Measurements from ENCODE around the gene F2R.

DNA sequence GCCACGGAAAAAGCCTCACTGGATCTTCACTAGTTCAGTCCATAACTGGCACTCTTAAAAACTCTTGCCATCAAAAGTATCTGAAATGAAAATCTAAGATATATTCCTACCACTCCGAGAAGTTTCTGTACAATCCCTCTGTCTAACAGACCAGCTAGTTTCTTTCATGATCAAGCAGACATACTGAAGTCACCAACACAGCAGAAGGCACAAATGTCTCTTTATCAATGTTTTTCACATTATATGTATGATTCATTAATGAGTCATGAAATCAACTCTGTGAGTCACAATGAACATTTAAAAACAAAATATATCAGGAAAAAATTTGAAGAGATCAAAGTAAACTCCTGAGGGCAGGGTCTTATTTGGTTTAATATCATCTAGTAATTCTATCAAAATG is 50.8 kb downstream of the F2R start:
- TF ChIP-seq ZFP30 (CRISPR knock-in tag; IDR thresholded peaks at IDR 0.05) (no peak), ZC3H10 (CRISPR knock-in tag; IDR thresholded peaks at IDR 0.05) (no peak), ZNF565 (CRISPR knock-in tag; conservative IDR thresholded peaks at IDR 0.05; ENCODE audit: low read depth) (no peak), ESRRG (CRISPR knock-in tag; IDR thresholded peaks at IDR 0.05) (no peak), ARNTL (CRISPR knock-in tag; IDR thresholded peaks at IDR 0.05; ENCODE audit: borderline replicate concordance, low read depth) (no peak), ISL1 (CRISPR knock-in tag; IDR thresholded peaks at IDR 0.05) (no peak)
- TF ChIP-seq, protein P1, sequence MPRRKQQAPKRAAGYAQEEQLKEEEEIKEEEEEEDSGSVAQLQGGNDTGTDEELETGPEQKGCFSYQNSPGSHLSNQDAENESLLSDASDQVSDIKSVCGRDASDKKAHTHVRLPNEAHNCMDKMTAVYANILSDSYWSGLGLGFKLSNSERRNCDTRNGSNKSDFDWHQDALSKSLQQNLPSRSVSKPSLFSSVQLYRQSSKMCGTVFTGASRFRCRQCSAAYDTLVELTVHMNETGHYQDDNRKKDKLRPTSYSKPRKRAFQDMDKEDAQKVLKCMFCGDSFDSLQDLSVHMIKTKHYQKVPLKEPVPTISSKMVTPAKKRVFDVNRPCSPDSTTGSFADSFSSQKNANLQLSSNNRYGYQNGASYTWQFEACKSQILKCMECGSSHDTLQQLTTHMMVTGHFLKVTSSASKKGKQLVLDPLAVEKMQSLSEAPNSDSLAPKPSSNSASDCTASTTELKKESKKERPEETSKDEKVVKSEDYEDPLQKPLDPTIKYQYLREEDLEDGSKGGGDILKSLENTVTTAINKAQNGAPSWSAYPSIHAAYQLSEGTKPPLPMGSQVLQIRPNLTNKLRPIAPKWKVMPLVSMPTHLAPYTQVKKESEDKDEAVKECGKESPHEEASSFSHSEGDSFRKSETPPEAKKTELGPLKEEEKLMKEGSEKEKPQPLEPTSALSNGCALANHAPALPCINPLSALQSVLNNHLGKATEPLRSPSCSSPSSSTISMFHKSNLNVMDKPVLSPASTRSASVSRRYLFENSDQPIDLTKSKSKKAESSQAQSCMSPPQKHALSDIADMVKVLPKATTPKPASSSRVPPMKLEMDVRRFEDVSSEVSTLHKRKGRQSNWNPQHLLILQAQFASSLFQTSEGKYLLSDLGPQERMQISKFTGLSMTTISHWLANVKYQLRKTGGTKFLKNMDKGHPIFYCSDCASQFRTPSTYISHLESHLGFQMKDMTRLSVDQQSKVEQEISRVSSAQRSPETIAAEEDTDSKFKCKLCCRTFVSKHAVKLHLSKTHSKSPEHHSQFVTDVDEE (CRISPR knock-in tag; IDR thresholded peaks at IDR 0.05), result no peak
- TF ChIP-seq, protein P2, sequence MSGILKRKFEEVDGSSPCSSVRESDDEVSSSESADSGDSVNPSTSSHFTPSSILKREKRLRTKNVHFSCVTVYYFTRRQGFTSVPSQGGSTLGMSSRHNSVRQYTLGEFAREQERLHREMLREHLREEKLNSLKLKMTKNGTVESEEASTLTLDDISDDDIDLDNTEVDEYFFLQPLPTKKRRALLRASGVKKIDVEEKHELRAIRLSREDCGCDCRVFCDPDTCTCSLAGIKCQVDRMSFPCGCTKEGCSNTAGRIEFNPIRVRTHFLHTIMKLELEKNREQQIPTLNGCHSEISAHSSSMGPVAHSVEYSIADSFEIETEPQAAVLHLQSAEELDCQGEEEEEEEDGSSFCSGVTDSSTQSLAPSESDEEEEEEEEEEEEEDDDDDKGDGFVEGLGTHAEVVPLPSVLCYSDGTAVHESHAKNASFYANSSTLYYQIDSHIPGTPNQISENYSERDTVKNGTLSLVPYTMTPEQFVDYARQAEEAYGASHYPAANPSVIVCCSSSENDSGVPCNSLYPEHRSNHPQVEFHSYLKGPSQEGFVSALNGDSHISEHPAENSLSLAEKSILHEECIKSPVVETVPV (CRISPR knock-in tag; IDR thresholded peaks at IDR 0.05), result no peak
- TF ChIP-seq, protein P3, sequence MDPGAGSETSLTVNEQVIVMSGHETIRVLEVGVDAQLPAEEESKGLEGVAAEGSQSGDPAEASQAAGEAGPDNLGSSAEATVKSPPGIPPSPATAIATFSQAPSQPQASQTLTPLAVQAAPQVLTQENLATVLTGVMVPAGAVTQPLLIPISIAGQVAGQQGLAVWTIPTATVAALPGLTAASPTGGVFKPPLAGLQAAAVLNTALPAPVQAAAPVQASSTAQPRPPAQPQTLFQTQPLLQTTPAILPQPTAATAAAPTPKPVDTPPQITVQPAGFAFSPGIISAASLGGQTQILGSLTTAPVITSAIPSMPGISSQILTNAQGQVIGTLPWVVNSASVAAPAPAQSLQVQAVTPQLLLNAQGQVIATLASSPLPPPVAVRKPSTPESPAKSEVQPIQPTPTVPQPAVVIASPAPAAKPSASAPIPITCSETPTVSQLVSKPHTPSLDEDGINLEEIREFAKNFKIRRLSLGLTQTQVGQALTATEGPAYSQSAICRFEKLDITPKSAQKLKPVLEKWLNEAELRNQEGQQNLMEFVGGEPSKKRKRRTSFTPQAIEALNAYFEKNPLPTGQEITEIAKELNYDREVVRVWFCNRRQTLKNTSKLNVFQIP (CRISPR knock-in tag; IDR thresholded peaks at IDR 0.05; ENCODE audit: borderline replicate concordance, low read depth), result no peak
- TF ChIP-seq, protein P4, sequence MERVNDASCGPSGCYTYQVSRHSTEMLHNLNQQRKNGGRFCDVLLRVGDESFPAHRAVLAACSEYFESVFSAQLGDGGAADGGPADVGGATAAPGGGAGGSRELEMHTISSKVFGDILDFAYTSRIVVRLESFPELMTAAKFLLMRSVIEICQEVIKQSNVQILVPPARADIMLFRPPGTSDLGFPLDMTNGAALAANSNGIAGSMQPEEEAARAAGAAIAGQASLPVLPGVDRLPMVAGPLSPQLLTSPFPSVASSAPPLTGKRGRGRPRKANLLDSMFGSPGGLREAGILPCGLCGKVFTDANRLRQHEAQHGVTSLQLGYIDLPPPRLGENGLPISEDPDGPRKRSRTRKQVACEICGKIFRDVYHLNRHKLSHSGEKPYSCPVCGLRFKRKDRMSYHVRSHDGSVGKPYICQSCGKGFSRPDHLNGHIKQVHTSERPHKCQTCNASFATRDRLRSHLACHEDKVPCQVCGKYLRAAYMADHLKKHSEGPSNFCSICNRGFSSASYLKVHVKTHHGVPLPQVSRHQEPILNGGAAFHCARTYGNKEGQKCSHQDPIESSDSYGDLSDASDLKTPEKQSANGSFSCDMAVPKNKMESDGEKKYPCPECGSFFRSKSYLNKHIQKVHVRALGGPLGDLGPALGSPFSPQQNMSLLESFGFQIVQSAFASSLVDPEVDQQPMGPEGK (CRISPR knock-in tag; IDR thresholded peaks at IDR 0.05; ENCODE audit: borderline replicate concordance), result no peak
- TF ChIP-seq, protein P5, sequence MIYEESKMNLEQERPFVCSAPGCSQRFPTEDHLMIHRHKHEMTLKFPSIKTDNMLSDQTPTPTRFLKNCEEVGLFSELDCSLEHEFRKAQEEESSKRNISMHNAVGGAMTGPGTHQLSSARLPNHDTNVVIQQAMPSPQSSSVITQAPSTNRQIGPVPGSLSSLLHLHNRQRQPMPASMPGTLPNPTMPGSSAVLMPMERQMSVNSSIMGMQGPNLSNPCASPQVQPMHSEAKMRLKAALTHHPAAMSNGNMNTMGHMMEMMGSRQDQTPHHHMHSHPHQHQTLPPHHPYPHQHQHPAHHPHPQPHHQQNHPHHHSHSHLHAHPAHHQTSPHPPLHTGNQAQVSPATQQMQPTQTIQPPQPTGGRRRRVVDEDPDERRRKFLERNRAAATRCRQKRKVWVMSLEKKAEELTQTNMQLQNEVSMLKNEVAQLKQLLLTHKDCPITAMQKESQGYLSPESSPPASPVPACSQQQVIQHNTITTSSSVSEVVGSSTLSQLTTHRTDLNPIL (CRISPR knock-in tag; IDR thresholded peaks at IDR 0.05; ENCODE audit: low read depth), result no peak

All from SK-N-SH treated with all-trans-retinoic acid at 6 μM for 48 hours (cell line).